GM18873 (cell line): ENCODE measurements around the gene CADPS2.

ENCODE experiments used
- ATAC-seq: cut with Tn5 transposase; IDR thresholded peaks from one replicate; pipeline ENCODE4 v1.9.1; 2021; ENCODE audit warnings: mild to moderate bottlenecking, moderate library complexity, moderate number of reproducible peaks; ENCODE audit not compliant: unreplicated experiment, low FRiP score

The CADPS2 gene

GRCh38 chr7:122626785-122627184 is 259.5 kb downstream of the CADPS2 start:
- ATAC-seq, result no peak

DNA sequence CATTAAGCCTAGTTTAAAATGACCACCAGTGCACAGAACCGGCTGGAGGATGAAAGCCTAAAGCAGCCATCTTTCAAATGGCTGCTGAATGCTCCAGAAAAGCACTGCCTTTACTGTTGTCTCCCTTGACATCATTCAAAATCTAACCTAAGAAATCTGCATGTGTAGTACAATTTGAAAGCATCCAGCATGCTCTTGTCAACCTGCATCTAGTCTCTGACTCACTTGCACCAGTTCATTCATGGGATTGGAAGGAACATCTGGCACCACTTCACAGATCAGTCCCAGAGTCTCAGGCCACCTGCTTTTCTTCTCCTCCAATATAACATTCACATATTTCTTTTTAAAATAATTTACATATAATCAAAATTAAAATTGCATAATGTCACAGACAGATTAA is 263.6 kb downstream of the CADPS2 start:
- ATAC-seq, result no peak

DNA sequence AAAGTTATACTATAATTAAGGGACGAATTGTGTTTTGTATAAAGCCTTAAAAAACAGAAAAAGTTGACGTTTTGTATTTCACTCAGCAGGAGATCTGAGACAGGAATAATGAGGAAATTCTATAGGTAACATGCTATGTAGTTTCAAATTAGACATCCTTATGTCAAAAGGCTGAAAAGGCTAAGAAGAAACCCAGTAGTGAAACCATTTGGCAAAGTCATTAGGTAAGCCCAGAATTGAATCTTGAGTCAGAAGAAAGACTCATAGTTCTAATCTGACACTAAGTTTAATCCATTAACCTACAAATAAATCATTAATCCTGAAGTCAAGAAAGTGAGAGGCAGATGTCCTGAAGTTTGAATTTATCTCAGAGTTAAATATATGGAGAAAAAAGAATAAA is 266.6 kb downstream of the CADPS2 start:
- ATAC-seq, result no peak

GRCh38 chr7:122618585-122619189 is 267.6 kb downstream of the CADPS2 start:
- no peak for ATAC-seq

GRCh38 chr7:122616951-122617350 is 269.3 kb downstream of the CADPS2 start:
- no peak for ATAC-seq

GRCh38 chr7:122605929-122606328 is 280.3 kb downstream of the CADPS2 start:
- ATAC-seq, result no peak

GRCh38 chr7:122604251-122604650 is 282.0 kb downstream of the CADPS2 start:
- no peak for ATAC-seq

GRCh38 chr7:122602800-122603199 is 283.5 kb downstream of the CADPS2 start:
- ATAC-seq, result no peak

GRCh38 chr7:122600630-122601029 is 285.6 kb downstream of the CADPS2 start:
- no peak for ATAC-seq

- ATAC-seq, result no peak
These were observed 286.2 kb downstream of the CADPS2 start for GRCh38 chr7:122600042-122600441.

- ATAC-seq, result no peak
These were observed 289.0 kb downstream of the CADPS2 start for GRCh38 chr7:122597277-122597676.

DNA sequence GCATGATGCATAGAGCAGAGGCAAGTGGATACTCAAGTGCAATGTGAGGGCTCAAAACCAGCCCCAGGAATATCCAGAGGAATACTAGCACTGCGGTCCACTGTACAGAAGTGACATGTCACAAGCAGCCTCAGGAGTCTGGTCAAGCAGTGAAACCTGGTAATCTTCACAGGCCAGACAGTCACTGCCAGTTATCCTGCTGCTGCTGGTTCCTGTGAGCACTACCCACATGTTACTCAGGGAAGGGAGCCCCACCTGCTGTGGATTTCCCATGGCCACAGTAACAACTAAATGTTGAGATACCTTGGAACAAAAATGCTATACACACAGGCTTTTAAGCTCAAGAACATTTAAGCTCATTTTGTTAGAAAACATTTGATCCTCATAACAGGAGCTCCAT is 290.4 kb downstream of the CADPS2 start:
- no peak for ATAC-seq

- ATAC-seq, result no peak
These were observed 297.6 kb downstream of the CADPS2 start for GRCh38 chr7:122588621-122589020.

DNA sequence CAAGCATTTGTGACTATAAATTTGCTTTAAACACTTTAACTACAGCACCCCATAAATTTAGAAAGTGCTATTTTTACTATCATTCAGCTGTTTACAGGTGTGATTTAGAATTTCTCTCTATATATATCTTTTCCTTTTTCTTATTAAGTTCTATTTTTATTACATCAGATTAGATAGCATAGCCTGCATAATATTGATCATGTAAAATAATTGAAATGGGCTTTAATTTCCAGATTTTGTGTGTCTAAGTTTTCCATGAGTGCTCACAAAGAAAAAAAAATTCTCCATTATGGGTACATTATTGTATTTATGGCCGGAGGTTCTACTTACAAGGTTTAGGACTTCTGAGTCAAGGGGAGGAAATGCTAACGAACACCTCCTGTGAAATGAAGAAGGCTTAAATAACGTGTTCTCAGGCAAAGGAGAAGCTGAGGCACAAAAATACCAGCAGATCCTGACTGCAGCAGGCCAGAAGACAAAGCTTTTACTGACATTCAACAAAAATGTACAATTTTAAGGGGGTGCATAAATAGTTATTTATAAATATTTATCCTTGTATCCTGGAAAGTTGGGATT is 301.5 kb downstream of the CADPS2 start:
- ATAC-seq, result no peak

- ATAC-seq, result no peak
These were observed 307.9 kb downstream of the CADPS2 start for GRCh38 chr7:122578350-122578749.

DNA sequence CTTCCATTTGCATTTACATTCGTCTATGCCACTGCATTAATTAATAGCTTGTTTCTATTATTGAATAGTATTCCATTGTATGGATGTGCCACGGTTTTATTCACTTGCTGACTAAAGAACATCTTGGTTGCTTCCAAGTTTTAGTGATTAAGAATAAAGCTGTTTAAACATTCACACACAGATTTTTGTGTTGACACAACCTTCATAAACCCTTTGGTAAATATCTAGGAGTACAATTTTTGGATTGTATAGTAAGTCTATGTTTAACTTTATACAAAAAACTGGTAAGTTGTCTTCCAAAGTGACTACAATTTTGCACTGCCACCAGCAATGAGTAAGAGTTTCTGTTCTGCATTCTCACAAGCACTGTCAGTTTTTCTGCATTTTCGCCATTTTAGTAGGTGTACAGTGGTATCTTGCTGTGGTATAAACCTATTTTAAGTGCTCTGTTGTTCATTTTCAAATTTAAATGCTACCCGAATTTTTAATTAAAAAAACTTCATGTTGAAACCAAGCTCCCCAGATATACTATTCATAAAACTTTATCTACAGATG is 308.7 kb downstream of the CADPS2 start:
- ATAC-seq, result no peak

GRCh38 chr7:122572706-122573105 is 313.6 kb downstream of the CADPS2 start:
- ATAC-seq, result no peak

DNA sequence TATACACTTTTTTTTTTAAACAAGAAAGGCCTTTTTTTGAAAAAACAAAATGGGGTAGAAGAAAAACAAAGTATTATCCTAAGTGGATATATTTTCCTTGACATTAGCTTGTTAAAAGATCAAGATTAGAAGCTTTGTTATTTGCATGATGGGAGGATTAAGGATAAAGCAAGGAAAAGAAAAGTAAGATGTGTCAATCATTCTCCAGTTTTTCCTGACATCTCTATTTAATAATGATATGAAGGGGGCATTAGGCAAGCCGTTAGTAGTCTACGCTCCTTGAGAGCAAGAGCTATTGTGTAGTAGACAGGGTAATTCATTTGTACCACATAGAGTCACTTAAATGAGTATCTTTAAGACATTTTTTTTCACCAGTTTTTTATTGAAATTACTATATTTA is 324.9 kb downstream of the CADPS2 start:
- no peak for ATAC-seq

DNA sequence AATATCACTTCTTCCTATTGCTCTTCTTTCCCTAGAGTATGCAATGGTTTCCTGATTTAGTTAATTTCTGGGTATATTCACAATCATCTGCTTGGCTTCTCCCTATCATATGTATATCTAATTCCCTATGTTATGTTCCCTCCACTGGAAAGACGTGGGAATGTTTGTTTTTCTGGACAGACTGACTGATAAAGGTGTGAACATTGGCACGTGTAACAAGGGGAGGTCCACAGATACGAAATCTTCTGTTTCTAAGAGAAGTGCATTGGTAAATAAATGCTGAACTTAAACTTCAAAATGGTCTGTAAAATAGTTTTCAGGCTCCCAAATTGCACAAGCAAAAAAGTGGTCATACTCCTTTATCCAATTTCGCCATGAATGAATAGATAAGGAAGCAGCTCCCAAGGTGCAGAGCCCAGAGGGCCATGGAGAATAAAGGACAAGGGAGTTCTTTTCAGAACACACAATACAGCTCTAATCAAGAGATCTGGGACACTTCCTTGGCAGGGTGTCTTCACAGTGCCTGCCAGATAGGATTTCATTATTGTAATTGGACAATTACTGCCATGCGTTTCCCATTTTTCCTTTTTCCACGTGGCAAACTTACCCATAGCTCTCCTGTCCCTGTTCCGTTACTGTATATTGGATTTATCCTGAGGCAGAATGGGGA is 329.3 kb downstream of the CADPS2 start:
- ATAC-seq, result no peak

DNA sequence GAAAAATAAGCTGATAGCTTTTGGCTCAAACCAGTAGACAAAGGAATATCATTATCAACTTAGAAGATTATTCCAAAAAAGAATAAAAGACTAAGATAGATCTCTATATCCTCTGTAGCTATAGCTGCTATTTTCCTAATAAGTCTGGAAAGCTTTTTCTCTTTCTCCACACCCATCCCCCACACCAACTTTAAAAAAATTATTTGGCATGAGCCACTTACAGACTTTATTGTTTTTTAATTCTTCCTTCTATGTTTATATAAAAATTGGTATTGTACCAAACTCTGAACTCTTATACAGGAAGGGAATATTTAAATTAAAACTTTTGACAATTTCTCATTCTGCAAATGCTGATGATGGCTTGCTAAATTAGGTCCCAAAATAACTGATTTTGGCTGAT is 330.0 kb downstream of the CADPS2 start:
- ATAC-seq, result no peak

DNA sequence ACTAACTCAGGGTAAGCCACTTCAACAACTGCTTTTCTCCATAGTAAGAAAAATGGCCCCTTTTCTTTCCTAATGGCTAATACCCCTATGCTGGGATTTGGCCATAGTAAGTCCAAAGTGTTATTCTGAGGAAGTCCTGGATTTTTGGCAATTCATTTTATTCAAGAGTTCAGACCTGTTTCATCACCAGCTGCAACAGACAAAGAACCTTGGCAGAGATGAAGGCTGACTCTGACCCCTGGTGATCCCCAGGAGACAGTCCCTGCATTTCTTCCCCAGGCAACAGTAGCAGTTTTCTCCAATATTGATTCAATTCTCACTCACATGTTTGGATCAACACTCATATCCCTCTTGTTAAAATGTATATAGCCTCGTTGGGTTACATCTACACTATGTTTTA is 332.5 kb downstream of the CADPS2 start:
- no peak for ATAC-seq

GRCh38 chr7:122552769-122553168 is 333.5 kb downstream of the CADPS2 start:
- ATAC-seq, result no peak
